NCI-H1417 (cell line): ENCODE results near the gene ZNF746.
A peak's percentile ranks its signal among the peaks of the same experiment; 100 is the strongest.
"Not testable (repeated sequence)": the region's sequence is repeated elsewhere in the genome, so short reads cannot be mapped to it uniquely, and the experiment has no call there.

Source experiments
- DNase-seq, 3 experiments: peaks; one replicate each; lab custom pipeline; 2025; lab: John Stamatoyannopoulos, UW

The ZNF746 gene

DNA sequence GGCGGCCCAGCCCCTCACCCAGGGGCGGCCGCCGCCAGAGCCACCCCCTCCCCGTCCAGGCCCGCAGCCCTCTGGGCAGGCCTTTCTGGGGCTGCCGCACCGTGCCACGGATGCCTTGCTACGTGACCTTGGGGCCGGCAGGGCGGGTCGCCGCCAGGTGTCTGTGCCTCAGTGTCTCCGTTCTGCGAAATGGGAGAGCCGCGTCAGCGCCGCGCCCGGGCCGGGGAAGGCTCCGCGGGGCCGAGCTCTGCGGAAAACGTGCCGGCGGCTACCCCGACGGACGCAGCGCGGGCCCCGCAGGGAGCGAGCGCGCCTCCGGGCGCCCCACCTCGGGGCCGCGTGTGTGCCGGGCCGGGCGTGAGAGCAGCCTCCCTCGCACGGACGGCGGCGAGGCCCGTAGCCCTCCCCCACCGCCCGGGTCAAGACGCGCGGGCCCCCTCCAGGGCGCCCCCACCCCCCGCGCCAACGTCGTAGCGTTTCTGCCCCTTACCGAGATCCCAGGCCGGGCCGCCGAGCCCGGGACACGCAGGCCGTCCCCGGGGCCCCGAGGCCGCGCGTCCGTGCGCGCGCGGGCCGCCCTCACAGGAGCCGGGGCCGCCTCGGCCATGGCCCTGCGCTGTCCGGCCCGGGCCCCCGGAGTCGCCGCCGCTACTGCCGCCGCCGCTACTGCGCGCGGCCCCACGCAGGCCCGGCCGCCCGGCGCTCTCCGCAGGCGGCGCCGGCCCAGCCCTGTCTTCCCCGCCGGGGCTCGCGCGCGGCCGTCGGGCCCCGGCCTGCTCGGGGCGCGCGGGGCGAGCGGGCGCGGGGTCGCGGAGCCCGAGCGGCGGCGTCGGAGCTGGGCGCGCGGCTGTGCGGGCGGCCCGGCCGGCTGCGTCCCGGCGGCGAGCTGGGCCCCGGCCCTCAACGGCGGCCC lies 37.8 kb downstream of the ZNF746 start:
- DNase-seq = peak in 2 of 3 experiments; percentile 46 to 56

DNA sequence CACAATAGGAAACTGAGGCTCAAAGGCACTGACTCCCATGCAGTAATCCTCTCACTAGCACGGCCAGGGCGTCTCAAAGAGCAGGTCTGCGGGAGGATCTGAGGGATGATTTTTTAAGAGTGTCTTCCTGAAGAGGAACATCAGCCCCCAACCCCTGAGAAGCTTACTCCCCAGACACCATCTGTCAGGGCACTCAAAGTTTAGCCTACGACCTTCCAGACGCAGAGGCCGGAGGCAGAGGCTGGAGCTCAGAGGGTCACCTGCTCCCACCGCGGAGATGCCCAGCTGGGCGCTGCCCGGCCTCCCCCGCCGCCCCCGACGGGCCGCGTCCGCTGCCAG lies 38.4 kb downstream of the ZNF746 start:
- no peak for DNase-seq

- DNase-seq = no peak
Observed at GRCh38 chr7:149458235-149458634, 39.4 kb downstream of the ZNF746 start.

GRCh38 chr7:149457766-149458165 lies 39.8 kb downstream of the ZNF746 start:
- no peak for DNase-seq

DNA sequence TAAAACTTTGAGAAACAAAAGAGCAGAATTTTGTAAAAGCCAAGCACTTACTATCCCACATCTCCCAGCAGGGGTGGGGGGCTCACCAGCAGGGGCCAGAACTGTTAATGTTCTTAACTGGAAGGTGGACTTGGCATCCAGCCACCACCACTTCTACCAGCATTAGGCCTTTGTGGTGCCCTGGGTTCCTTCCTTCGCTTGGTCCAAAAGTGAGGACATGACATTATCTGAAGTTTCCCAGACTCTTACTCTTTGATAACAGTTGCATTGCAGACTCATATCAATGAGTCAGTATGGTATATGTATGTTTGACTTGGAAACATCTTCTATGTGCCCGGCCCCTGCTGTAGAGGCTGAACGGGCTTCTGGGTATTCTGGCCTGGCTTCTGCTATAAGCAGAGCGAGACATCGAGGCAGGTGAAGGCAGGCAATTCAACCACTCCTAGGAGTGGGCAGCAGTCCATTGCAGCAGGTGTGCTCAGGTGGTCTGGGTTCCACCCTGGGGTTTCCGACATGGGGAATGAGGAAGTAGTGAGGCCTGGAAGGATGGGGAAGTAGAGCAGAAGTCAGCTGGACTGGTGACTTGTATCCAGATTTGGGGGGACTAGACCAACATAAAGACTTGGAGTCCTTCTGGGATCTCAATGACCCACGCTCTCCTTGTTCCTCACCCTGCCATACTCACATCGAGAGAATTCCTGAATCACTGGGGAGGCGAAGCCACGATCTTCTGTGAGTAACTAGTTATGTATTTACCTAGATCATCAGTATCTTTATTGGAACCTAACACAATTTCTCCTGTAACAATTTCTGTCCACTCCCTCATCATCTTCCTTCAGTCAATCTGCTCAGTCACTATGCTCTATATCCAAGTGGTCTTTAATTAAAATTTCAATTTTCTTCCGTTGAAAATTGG lies 40.8 kb downstream of the ZNF746 start:
- DNase-seq = no peak

DNA sequence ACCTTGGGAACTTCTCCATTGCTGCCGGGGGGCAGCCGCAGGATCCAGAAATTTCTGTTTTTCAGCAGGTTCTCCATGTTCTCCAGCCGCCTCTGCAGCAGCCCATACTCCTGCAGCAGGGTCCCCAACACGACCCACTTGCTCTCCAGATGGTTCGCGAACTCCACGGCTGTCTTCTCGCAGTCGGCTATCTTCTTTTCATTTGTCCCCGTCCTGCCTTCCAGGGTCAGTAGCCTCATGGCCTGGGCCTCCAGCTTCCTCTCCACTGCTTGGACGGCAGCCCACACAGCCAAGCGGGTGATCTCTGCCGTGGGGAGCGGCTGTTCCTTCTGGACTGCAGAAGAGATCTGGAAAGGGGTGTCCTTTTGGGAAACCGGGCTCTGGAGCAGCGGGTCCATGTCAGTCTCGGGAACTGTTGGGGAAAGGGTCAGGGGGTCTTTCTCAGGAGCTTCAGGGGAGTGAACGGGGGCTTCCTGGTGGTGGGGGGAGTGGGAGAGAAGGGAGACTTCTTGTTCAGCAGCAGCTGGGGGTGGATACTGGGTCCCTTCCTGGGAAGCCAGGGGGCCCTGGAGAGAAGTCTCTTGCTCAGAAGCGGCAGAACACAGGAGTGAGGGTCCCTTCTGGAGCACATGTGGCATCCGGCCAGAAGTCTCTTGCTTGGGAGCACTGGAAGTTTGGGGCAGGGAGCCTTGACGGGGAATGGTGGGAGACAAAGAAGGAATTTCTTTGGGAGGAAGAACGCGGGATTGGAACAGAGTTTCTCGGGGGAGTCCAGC lies 42.2 kb downstream of the ZNF746 start:
- no peak for DNase-seq

DNA sequence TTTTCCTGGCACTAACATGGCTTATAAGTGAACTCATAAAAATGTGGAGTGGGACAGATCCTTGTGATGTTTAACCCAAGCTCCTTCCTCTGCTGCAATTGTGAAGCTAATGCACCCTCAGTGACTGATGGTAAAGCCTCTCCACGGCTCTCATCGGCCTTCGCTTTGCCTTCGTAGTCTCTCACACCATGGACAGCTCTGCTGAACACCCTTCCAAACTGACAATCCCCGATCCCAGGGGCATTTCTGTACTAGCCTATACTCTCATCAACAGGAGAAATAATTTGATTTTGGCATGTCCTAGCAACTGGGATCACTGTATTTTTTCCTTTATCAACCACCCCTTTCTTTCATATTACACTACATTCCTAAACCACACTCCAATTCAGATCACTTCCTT lies 42.9 kb downstream of the ZNF746 start:
- no peak for DNase-seq

DNA sequence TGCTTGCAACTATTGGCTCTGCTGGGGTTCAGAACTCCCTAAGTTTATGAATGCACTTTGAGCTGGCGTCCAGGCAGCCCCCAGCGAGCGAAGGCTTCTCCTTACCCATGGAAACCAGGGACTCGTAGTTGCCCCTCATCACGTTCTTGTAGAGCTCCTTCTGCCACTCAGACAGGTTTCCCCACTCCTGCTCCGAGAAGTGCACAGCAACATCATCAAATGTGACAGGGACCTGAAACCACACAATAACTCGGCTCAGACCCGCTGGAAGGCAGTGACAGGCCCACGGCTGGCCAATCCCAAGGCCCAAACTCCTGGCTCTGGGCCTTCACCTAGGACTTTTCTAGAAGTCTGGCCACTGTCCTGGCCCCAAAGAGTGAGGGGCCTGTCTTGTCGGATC lies 43.6 kb downstream of the ZNF746 start:
- DNase-seq = no peak

DNA sequence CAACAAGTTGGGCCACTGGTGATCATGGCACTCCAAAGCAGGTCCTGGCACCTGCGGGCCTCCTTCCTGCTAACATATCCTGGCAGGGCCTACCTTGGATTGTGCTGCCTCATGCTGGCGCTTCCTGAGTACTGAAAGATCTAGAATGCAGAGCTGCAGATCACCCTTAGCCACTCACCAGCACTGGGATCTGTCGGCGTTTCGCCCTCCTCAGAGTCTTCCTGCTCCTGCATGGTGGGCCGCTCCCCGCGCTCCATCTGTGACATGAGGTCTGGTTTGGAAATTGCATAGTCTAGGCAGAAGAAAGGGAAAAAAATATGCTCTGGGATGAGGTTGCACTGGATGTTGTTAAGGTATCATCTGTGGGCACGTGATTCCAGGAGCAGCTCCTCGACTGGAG lies 46.8 kb downstream of the ZNF746 start:
- DNase-seq = no peak

DNA sequence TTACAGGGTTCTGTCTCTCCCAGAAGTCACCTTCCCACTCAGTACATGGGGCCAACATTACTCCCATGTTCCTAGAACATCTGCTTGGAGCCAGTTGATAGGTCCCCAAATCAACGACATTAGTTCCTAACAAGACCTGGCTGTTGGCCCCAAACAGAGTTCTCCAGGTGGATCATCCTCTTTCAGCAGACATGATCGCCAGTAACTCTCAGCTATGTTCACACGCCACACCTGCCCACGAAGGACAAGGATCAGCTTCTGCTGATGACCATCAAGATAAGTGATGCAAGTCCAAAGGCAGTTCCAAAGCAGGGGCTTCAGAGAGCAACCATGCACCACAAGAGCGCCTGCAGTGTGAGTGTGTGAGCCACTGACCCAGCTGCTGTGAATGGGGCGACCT lies 47.7 kb downstream of the ZNF746 start:
- no peak for DNase-seq

- DNase-seq = no peak
Observed at GRCh38 chr7:149448961-149449360, 48.6 kb downstream of the ZNF746 start.

- not testable (repeated sequence) for DNase-seq
Observed at GRCh38 chr7:149446026-149446425, 51.6 kb downstream of the ZNF746 start.

GRCh38 chr7:149444287-149444686 lies 53.3 kb downstream of the ZNF746 start:
- DNase-seq = no peak

- no peak for DNase-seq
Observed at GRCh38 chr7:149443523-149443922, 54.1 kb downstream of the ZNF746 start.

- no peak for DNase-seq
Observed at GRCh38 chr7:149442924-149443323, 54.7 kb downstream of the ZNF746 start.

- no peak for DNase-seq
Observed at GRCh38 chr7:149440222-149440621, 57.4 kb downstream of the ZNF746 start.

GRCh38 chr7:149436358-149436757 lies 61.3 kb downstream of the ZNF746 start:
- no peak for DNase-seq

DNA sequence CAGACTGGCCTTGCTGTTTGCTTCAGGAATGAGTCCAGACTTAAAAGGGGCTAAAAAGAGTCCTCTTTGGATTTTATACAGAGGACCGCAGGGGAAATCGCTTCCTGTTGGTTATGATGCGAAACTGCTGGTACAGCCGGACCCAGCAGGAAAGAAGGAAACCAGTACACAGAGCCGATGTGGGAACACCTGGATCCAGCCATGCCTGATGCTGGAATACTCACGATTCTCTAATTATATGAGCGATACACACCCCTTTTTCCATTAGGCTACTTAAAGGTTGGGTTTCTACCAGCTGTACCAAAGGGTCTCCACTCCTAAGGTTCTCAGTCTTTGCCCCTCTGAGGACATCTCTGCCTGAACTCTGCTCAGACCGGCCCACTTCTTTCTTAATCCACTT lies 64.5 kb downstream of the ZNF746 start:
- DNase-seq = no peak

DNA sequence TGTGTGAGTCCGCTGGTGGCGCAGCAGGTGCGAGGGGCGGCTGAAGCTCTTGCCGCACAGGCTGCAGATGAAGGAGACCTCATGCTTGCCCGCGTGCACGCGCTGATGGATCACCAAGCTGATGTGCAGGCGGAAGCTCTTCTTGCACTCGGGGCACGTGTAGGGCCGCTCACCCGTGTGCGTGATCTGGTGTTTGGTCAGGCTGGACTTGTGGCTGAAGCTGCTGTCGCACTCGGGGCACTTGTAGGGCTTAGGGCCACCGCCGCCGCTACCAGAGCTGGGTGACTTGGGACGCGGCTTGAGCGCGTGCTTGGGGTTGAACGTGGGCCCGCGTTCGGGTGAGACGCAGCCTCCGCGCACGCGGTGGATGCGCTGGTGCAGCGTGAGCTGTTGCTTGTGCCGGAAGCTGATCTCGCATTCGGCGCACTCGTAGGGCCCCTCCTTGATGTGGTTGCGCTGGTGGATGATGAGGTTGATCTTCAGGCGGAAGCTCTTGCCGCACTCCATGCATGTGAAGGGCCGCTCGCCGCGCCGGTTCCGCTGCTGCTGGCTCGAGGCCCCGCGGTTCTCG lies 65.4 kb downstream of the ZNF746 start:
- DNase-seq = no peak

DNA sequence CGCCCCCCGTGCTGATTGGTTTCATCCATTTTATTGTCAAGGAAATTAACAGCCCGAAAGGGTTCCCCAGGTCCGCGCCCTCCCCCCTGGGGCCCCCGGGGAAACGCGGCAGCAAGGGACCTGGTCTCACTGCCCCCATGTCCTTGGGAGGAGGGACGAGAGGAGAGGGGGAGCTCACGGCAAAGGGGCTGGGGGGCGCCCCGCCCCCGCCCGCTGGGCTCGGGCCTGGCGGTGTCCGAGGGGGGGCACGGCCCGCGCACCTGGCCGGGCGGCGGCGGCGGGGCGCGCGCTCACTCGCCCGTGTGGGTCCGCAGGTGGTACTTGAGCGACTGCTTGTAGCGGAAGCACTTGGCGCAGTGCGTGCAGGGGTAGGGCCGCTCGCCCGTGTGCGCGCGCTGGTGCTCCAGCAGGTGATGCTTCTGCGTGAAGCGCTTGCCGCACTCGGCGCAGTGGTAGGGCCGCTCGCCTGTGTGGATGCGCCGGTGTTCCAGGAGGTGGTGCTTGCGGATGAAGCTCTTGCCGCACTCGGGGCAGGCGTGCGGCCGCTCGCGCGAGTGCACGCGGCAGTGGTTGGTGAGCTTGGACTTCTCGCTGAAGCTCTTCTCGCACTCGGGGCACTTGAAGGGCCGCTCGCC lies 66.0 kb downstream of the ZNF746 start:
- no peak for DNase-seq

- DNase-seq = no peak
Observed at GRCh38 chr7:149430192-149430591, 67.4 kb downstream of the ZNF746 start.
